ENCODE results near the gene VPS11.

The VPS11 gene

GRCh38 chr11:119078675-119079420, 11.2 kb downstream of the VPS11 start:
- DNase-seq = no peak

- peak in 40 of 56 donors; percentile 7 to 73 (median 49) for DNase-seq
These were observed 14.2 kb downstream of the VPS11 start for GRCh38 chr11:119081682-119082260.

GRCh38 chr11:119084663-119085436, 17.2 kb downstream of the VPS11 start, which contains the start of gene HMBS:
Gene HMBS, plus strand, starts transcription at chr11:119084881. Its CDS starts 153 bp downstream, at chr11:119085034.
- peak; percentile 61 to 97 (median 92) for DNase-seq

GRCh38 chr11:119085437-119085847, 17.8 kb downstream of the VPS11 start:
- peak in 2 of 56 donors; percentile 37 to 54 for DNase-seq

GRCh38 chr11:119087123-119087522, 19.5 kb downstream of the VPS11 start:
- DNase-seq = no peak

- DNase-seq = no peak
These were observed 20.2 kb downstream of the VPS11 start for GRCh38 chr11:119087747-119088241.

GRCh38 chr11:119088406-119088805, 20.8 kb downstream of the VPS11 start:
- no peak for DNase-seq

GRCh38 chr11:119089319-119089718, 21.7 kb downstream of the VPS11 start:
- no peak for DNase-seq

GRCh38 chr11:119091178-119091577, 23.6 kb downstream of the VPS11 start:
- DNase-seq = no peak

- no peak for DNase-seq
These were observed 24.6 kb downstream of the VPS11 start for GRCh38 chr11:119091966-119092879.

GRCh38 chr11:119092880-119093842, 25.5 kb downstream of the VPS11 start:
- DNase-seq = peak in 2 of 56 donors; percentile 7 to 10

- peak in 16 of 56 donors; percentile 18 to 77 (median 43) for DNase-seq
These were observed 26.6 kb downstream of the VPS11 start for GRCh38 chr11:119093942-119094815.

GRCh38 chr11:119094816-119095065, 27.1 kb downstream of the VPS11 start:
- DNase-seq = peak in 30 of 56 donors; percentile 33 to 88 (median 77)

GRCh38 chr11:119095066-119095880, 27.7 kb downstream of the VPS11 start:
- DNase-seq = peak; percentile 89 to 100 (median 99)

- DNase-seq = no peak
These were observed 32.1 kb downstream of the VPS11 start for GRCh38 chr11:119099711-119100110.

GRCh38 chr11:119100246-119100970, 32.8 kb downstream of the VPS11 start:
- peak in 2 of 56 donors; percentile 3 to 22 for DNase-seq
